Measurements from ENCODE around the gene GLRA2. TPM values are rescaled to one million over a fixed set of nuclear protein-coding genes. Genes with fewer than 3 reads are reported as not detected.

GLRA2 gene
- total and polyA plus RNA-seq, 10 of the 15 experiments (the other 5 are each of a cell fraction or from before 2014, with no cell fraction given), result 0.01 TPM; not detected in 9

GRCh38 chrX:14573161-14573560, 43.8 kb downstream of the GLRA2 start:
- ATAC-seq, result no peak
- no TSS peak for BruUV-seq (replicated peaks)
- no peaks in the 10 kb centered on the region for H3K27me3 ChIP-seq (replicated peaks in 1 of 2; ENCODE audit: control insufficient read depth in 2 of 2, insufficient read depth in 2 of 2, low read length in 1 of 2)
- no peaks in the 10 kb centered on the region for H3K9me3 ChIP-seq (replicated peaks; ENCODE audit: control insufficient read depth, insufficient read depth, low read length)
- ChIA-PET SMC1A (ENCODE audit: uncharacterized antibody, unreplicated experiment) (no interaction called here), POLR2A (no interaction called here), CTCF (no interaction called here), RAD21 (ENCODE audit: unreplicated experiment) (no interaction called here)
- no peaks in the 10 kb centered on the region for H3K79me2 ChIP-seq (ENCODE audit: control insufficient read depth, insufficient read depth, low read length)
- no peak overlapping the region for H3K27ac ChIP-seq (ENCODE audit: control insufficient read depth, insufficient read depth)
- H3K4me3 ChIP-seq, result no peak overlapping the region
- TF ChIP-seq SP1 (IDR thresholded peaks at IDR 0.05; ENCODE audit: low read depth, low read length), result no peak
- TF ChIP-seq NRF1 (conservative IDR thresholded peaks at IDR 0.05; ENCODE audit: low read depth, low read length), result no peak
- no peak for TF ChIP-seq ASH2L (IDR thresholded peaks at IDR 0.05; ENCODE audit: borderline replicate concordance, low read depth)
- no peak for TF ChIP-seq ZBTB33 (IDR thresholded peaks at IDR 0.05)
- TF ChIP-seq SMAD5 (IDR thresholded peaks at IDR 0.05; ENCODE audit: low read depth), result no peak
- TF ChIP-seq IKZF2 (IDR thresholded peaks at IDR 0.05), result no peak
- TF ChIP-seq EGR1 (IDR thresholded peaks at IDR 0.05; ENCODE audit: borderline replicate concordance in 1 of 2, low read depth in 2 of 2, low read length in 2 of 2), result no peak
- TF ChIP-seq RCOR1 (conservative IDR thresholded peaks at IDR 0.05; ENCODE audit: low read depth, low read length), result no peak
- TF ChIP-seq SUPT20H (IDR thresholded peaks at IDR 0.05; ENCODE audit: borderline replicate concordance, control insufficient read depth, low read depth, low read length), result no peak
- TF ChIP-seq KDM1A (IDR thresholded peaks at IDR 0.05; ENCODE audit: borderline replicate concordance), result no peak
- TF ChIP-seq ATF3 (IDR thresholded peaks at IDR 0.05; ENCODE audit: borderline replicate concordance, extremely low read depth, low read depth, low read length), result no peak
- TF ChIP-seq HDGF (IDR thresholded peaks at IDR 0.05), result no peak
- no peaks in the 10 kb centered on the region for H3K4me1 ChIP-seq (ENCODE audit: control insufficient read depth, insufficient read depth, low read length)
- no peaks in the 10 kb centered on the region for H4K20me1 ChIP-seq (ENCODE audit: control insufficient read depth, insufficient read depth)
- H3K36me3 ChIP-seq (ENCODE audit: control insufficient read depth in 2 of 2, insufficient read depth in 2 of 2, low read length in 1 of 2), result no peaks in the 10 kb centered on the region
- H3K4me2 ChIP-seq (ENCODE audit: control insufficient read depth, insufficient read depth), result no peak overlapping the region
- H2AFZ ChIP-seq (ENCODE audit: control insufficient read depth, low read depth, low read length), result no peak overlapping the region
- no peak for DNase-seq (ENCODE audit: low read depth, low spot score)
- WGBS (ENCODE audit: insufficient coverage, insufficient replicate concordance, low lambda C conversion rate, missing lambda C conversion rate), result 0% methylated on average over 2 of the region's 2 CpGs
- no peak for FAIRE-seq
- in situ Hi-C loops (cut with MboI), result no loop called here
- intact Hi-C loops (cut with micrococcal nuclease; ENCODE audit: unreplicated experiment), result no loop called here
- no peak overlapping the region for H3K9ac ChIP-seq (ENCODE audit: control insufficient read depth, insufficient read depth, low read length)
